ENCODE measurements around the gene MVD. TPM values are rescaled to one million over a fixed set of nuclear protein-coding genes. Genes with fewer than 3 reads are reported as not detected.

Gene MVD
- total and polyA plus RNA-seq, 2 of the 13 experiments (the other 11 are each of a cell fraction or from before 2014, with no cell fraction given), result 28.1 to 187 TPM

DNA sequence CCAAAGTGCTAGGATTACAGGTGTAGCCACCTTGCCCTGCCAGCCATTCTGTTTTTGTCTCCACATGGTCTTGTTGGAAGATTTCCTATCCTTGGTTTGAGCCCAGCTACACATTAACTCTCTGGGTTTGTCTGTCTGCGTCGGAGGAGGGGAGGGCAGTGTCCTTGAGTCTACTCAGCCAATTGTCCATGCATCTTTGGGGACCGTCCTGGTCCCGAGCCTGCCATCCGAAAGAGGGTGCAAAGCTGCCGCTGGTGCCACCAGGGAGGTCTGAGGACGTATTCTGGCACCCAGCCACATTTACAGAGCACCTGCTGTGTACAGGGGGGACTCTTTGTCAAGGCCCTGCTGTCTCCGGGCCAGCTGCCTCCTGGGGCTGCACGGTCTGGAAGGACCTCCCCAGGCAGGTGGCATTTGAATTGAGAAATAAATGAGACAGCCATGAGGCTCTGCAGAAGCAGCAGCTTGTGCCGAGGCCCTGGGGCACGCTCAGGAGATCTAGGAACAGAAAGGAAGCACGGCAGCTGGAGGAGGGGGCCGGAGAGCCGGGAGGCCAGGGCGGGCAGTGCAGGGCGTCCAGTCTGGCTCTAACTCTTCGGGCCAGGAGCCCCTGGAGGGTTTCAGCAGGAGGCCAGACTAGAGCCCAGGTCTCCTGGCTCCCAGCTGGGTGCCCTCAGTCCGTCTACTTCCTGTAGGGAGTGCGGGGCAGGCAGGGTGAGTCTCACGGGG lies 13.5 kb downstream of the MVD start (continued):
- TF ChIP-seq ARID5B (CRISPR knock-in tag; IDR thresholded peaks at IDR 0.05) (peak; percentile 16; the same call in 1 of the 2 replicates), KLF12 (CRISPR knock-in tag; IDR thresholded peaks at IDR 0.05; ENCODE audit: borderline replicate concordance) (no peak), ZNF30 (CRISPR knock-in tag; IDR thresholded peaks at IDR 0.05) (no peak), SUZ12 (IDR thresholded peaks at IDR 0.05; ENCODE audit: low read depth, low read length) (no peak), GATAD2A (CRISPR knock-in tag; IDR thresholded peaks at IDR 0.05) (peak; percentile 32; the same call in 1 of the 2 replicates), SNAI1 (CRISPR knock-in tag; IDR thresholded peaks at IDR 0.05; ENCODE audit: borderline replicate concordance) (no peak), HMG20A (CRISPR knock-in tag; IDR thresholded peaks at IDR 0.05; ENCODE audit: borderline replicate concordance) (no peak), HOXA3 (CRISPR knock-in tag; IDR thresholded peaks at IDR 0.05) (no peak; the same call in 1 of the 2 replicates), ZNF121 (CRISPR knock-in tag; IDR thresholded peaks at IDR 0.05) (peak; percentile 37; the same call in 1 of the 2 replicates), MIXL1 (CRISPR knock-in tag; IDR thresholded peaks at IDR 0.05) (0 out of 2 replicates have a peak, but pooled peaks have one; percentile 11), PHF8 (CRISPR knock-in tag; IDR thresholded peaks at IDR 0.05) (peak; percentile 42), TCF7 (IDR thresholded peaks at IDR 0.05; ENCODE audit: low read depth) (no peak), ZNF7 (CRISPR knock-in tag; IDR thresholded peaks at IDR 0.05) (peak; percentile 74; the same call in 1 of the 2 replicates), CENPT (CRISPR knock-in tag; IDR thresholded peaks at IDR 0.05; ENCODE audit: low read depth) (no peak), RAD21 (CRISPR knock-in tag; IDR thresholded peaks at IDR 0.05) (0 out of 2 replicates have a peak, but pooled peaks have one; percentile 24), TOE1 (CRISPR knock-in tag; IDR thresholded peaks at IDR 0.05) (no peak), TBP (CRISPR knock-in tag; IDR thresholded peaks at IDR 0.05) (no peak), TARDBP (CRISPR knock-in tag; IDR thresholded peaks at IDR 0.05) (0 out of 2 replicates have a peak, but pooled peaks have one; percentile 50), ISX (CRISPR knock-in tag; conservative IDR thresholded peaks at IDR 0.05) (no peak), NCOA5 (CRISPR knock-in tag; IDR thresholded peaks at IDR 0.05) (no peak), THRA (CRISPR knock-in tag; IDR thresholded peaks at IDR 0.05; ENCODE audit: borderline replicate concordance) (no peak), NR2F6 (IDR thresholded peaks at IDR 0.05) (no peak), NR2F6 (CRISPR knock-in tag; IDR thresholded peaks at IDR 0.05) (no peak), BATF2 (CRISPR knock-in tag; IDR thresholded peaks at IDR 0.05) (no peak), ZNF737 (CRISPR knock-in tag; IDR thresholded peaks at IDR 0.05; ENCODE audit: borderline replicate concordance) (no peak), WIZ (CRISPR knock-in tag; IDR thresholded peaks at IDR 0.05) (no peak)
- TF ChIP-seq, protein P1, sequence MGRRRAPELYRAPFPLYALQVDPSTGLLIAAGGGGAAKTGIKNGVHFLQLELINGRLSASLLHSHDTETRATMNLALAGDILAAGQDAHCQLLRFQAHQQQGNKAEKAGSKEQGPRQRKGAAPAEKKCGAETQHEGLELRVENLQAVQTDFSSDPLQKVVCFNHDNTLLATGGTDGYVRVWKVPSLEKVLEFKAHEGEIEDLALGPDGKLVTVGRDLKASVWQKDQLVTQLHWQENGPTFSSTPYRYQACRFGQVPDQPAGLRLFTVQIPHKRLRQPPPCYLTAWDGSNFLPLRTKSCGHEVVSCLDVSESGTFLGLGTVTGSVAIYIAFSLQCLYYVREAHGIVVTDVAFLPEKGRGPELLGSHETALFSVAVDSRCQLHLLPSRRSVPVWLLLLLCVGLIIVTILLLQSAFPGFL (CRISPR knock-in tag; IDR thresholded peaks at IDR 0.05), result no peak

Measured in HepG2 (cell line).